Neural progenitor cell (in vitro differentiated cells): ENCODE results near the gene BMX. TPM values are rescaled to one million over a fixed set of nuclear protein-coding genes. Genes with fewer than 3 reads are reported as not detected.

Experiments used
- DNase-seq: peaks from one replicate; pipeline ENCODE4 v3.0.0-alpha.2; 2016; ENCODE audit warnings: low spot score
- H2AFZ ChIP-seq: fragments of 200-600 bp; sonication (generic); replicated peaks from 2 replicates; pipeline ENCODE4 v1.6.1; 2016; ENCODE audit warnings: antibody characterized with exemption
- H3F3A ChIP-seq: fragments of 200-600 bp; sonication (generic); 2 replicates; pipeline ENCODE4 v1.6.1; 2016; ENCODE audit warnings: antibody characterized with exemption, low read depth
- H3K27ac ChIP-seq: fragments of 200-600 bp; sonication (generic); 2 replicates; pipeline ENCODE4 v1.5.1; 2016; ENCODE audit warnings: mild to moderate bottlenecking
- H3K27me3 ChIP-seq: fragments of 200-600 bp; sonication (generic); 2 replicates; pipeline ENCODE4 v1.6.1; 2016; ENCODE audit warnings: mild to moderate bottlenecking, moderate library complexity
- H3K36me3 ChIP-seq: fragments of 200-600 bp; sonication (generic); 2 replicates; pipeline ENCODE4 v1.5.1; 2016
- H3K4me1 ChIP-seq: fragments of 200-600 bp; sonication (generic); 2 replicates; pipeline ENCODE4 v1.6.1; 2016; ENCODE audit warnings: mixed run types
- H3K4me2 ChIP-seq: fragments of 200-600 bp; sonication (generic); 2 replicates; pipeline ENCODE4 v1.6.1; 2016
- H3K4me3 ChIP-seq: fragments of 200-600 bp; sonication (generic); 2 replicates; pipeline ENCODE4 v1.5.1; 2016
- H3K79me2 ChIP-seq: fragments of 200-600 bp; sonication (generic); 2 replicates; pipeline ENCODE4 v1.6.1; 2016; ENCODE audit warnings: low read depth
- H3K9ac ChIP-seq: fragments of 200-600 bp; sonication (generic); 2 replicates; pipeline ENCODE4 v1.6.1; 2016
- H3K9me3 ChIP-seq: fragments of 200-600 bp; sonication (generic); 2 replicates; pipeline ENCODE4 v1.5.1; 2016; ENCODE audit warnings: low read depth
- H4K20me1 ChIP-seq: fragments of 200-600 bp; sonication (generic); 2 replicates; pipeline ENCODE4 v1.6.1; 2016; ENCODE audit warnings: low read depth
- H3K27ac Mint-ChIP-seq: 3 replicates; pipeline ENCODE4 v1.8.0; 2021; ENCODE audit warnings: mixed read lengths
- H3K27me3 Mint-ChIP-seq: 2 replicates; pipeline ENCODE4 v1.8.0; 2022; ENCODE audit warnings: low read depth, mild to moderate bottlenecking, inconsistent platforms, moderate library complexity, mixed read lengths; ENCODE audit not compliant: insufficient read depth
- H3K36me3 Mint-ChIP-seq: 3 replicates; pipeline ENCODE4 v1.8.0; 2021; ENCODE audit warnings: mixed read lengths
- H3K4me1 Mint-ChIP-seq: 3 replicates; pipeline ENCODE4 v1.8.0; 2021; ENCODE audit warnings: mixed read lengths
- H3K4me3 Mint-ChIP-seq: 3 replicates; pipeline ENCODE4 v1.8.0; 2021; ENCODE audit warnings: mild to moderate bottlenecking, moderate library complexity, mixed read lengths
- H3K9me3 Mint-ChIP-seq: 3 replicates; pipeline ENCODE4 v1.8.0; 2020; ENCODE audit warnings: mixed read lengths
- CTCF ChIP-seq: fragments of 200-600 bp; sonication (generic); IDR thresholded peaks from 2 replicates; pipeline ENCODE4 v1.5.1; 2017; ENCODE audit warnings: antibody characterized with exemption, mild to moderate bottlenecking
- EZH2 ChIP-seq: fragments of 200-600 bp; sonication (generic); IDR thresholded peaks from 2 replicates; pipeline ENCODE4 v1.6.1; 2017; ENCODE audit warnings: antibody characterized with exemption, mild to moderate bottlenecking, moderate library complexity
- EZH2phosphoT487 ChIP-seq: fragments of 200-600 bp; sonication (generic); IDR thresholded peaks from 2 replicates; pipeline ENCODE4 v1.6.1; 2017; ENCODE audit warnings: antibody characterized with exemption
- total RNA-seq: library from RNA; depleted of rRNA; stranded (reverse); fragments of >200 nt; gene quantifications from 2 replicates; pipeline ENCODE4 v1.2.3, GENCODE V29; 2015; ENCODE audit warnings: low replicate concordance

BMX gene
- total RNA-seq, 1 donor from 2014 or later: not detected

DNA sequence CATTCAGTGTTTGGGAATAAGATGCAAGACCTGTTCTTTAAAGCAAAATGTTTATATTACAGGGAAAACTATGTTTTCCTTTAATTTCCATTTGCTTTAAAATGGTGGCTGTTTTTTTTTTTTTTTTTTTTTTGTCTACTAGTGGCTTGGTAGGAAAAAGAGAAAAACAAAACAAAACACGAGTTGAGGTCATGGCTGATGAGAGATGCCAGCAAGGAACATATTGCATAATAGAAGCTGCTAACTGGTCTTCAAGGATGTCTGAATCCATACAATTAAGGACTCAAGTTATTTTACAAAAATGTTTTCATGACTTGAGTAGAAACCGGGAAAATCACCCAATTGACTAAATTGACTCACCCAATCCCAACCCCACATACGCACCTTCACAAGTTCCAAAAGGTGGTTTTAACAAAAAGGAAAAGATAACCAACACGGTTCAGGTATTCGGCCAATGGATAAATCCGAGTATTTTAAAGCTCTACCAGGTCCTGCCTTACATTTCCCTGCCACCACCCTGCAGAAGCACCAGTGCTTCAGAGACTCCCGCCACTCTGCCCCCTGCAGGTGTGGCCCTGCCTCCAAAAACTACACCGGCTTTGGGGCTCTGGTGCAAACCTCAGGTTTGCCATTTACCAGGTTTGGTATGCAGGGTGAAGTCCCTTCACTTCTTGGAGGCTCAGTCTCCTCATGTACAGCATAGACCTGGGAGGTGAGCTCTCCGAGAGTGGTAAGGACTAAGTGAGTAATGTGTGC lies 34.5 kb upstream of the BMX start:
- H3K36me3 Mint-ChIP-seq: peaks cover 2% of the 10 kb centered on the region
- no peaks in the 10 kb centered on the region for H3K27me3 Mint-ChIP-seq
- H3F3A ChIP-seq: no peaks in the 10 kb centered on the region
- DNase-seq: peak; percentile 39
- H3K9me3 Mint-ChIP-seq: no peaks in the 10 kb centered on the region
- no peaks in the 10 kb centered on the region for H3K9me3 ChIP-seq
- no peak overlapping the region for H2AFZ ChIP-seq
- H3K36me3 ChIP-seq: no peaks in the 10 kb centered on the region
- TF ChIP-seq CTCF (peak; percentile 52), EZH2 (no peak), EZH2phosphoT487 (no peak)
- peaks cover 4% of the 10 kb centered on the region for H3K4me1 ChIP-seq
- peaks cover 2% of the 10 kb centered on the region for H3K4me1 Mint-ChIP-seq
- no peaks in the 10 kb centered on the region for H3K79me2 ChIP-seq
- H3K9ac ChIP-seq: no peak overlapping the region
- H3K4me3 ChIP-seq: no peak overlapping the region
- no peak overlapping the region for H3K27ac Mint-ChIP-seq
- no peak overlapping the region for H3K27ac ChIP-seq
- no peak overlapping the region for H3K4me3 Mint-ChIP-seq
- H3K4me2 ChIP-seq: no peak overlapping the region
- H4K20me1 ChIP-seq: no peaks in the 10 kb centered on the region
- H3K27me3 ChIP-seq: no peaks in the 10 kb centered on the region

GRCh38 chrX:15468036-15468435 lies 32.6 kb upstream of the BMX start:
- Mint-ChIP-seq H3K9me3 (no peaks in the 10 kb centered on the region), H3K36me3 (peaks cover 2% of the 10 kb centered on the region), H3K27ac (no peak overlapping the region), H3K27me3 (no peaks in the 10 kb centered on the region), H3K4me3 (no peak overlapping the region), H3K4me1 (peaks cover 3% of the 10 kb centered on the region)
- H3K4me3 ChIP-seq: no peak overlapping the region
- no peak overlapping the region for H3K4me2 ChIP-seq
- H3K4me1 ChIP-seq: peaks cover 4% of the 10 kb centered on the region
- H3K36me3 ChIP-seq: no peaks in the 10 kb centered on the region
- no peaks in the 10 kb centered on the region for H3K79me2 ChIP-seq
- no peak overlapping the region for H2AFZ ChIP-seq
- no peaks in the 10 kb centered on the region for H3K27me3 ChIP-seq
- no peaks in the 10 kb centered on the region for H3K9me3 ChIP-seq
- DNase-seq: peak; percentile 50
- H3K27ac ChIP-seq: no peak overlapping the region
- TF ChIP-seq CTCF: peak; percentile 69
- no peak for TF ChIP-seq EZH2
- H3K9ac ChIP-seq: no peak overlapping the region
- no peaks in the 10 kb centered on the region for H4K20me1 ChIP-seq
- no peaks in the 10 kb centered on the region for H3F3A ChIP-seq

DNA sequence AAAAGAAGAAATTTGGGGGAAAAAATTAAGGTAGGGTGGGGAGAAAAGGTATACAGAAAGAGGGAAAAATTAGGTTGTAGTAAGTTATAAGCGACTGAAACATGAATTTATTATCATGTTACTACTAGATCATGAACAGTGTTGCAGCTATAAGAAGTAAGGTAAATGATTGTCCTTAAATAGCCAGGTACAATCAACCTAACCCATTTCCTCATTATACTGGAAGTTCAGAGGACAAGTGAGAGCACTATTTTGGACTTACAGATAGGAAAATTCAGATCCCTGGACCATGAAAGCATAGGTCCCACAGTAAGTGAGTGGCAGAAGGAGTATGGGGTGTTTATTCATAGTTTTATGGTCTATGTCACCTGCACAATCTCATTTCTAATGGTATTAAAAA lies 31.0 kb upstream of the BMX start:
- Mint-ChIP-seq H3K36me3 (no peaks in the 10 kb centered on the region), H3K27ac (no peak overlapping the region), H3K4me3 (no peak overlapping the region), H3K9me3 (no peaks in the 10 kb centered on the region), H3K4me1 (peaks cover 5% of the 10 kb centered on the region), H3K27me3 (no peaks in the 10 kb centered on the region)
- Histone ChIP-seq H3K4me2 (no peak overlapping the region), H3K27me3 (no peaks in the 10 kb centered on the region), H3K36me3 (no peaks in the 10 kb centered on the region), H4K20me1 (no peaks in the 10 kb centered on the region), H3K27ac (no peak overlapping the region), H3K9me3 (no peaks in the 10 kb centered on the region), H3F3A (no peaks in the 10 kb centered on the region), H3K9ac (no peak overlapping the region), H2AFZ (no peak overlapping the region), H3K4me1 (peaks cover 4% of the 10 kb centered on the region), H3K79me2 (no peaks in the 10 kb centered on the region), H3K4me3 (no peak overlapping the region)
- no peak for DNase-seq
- TF ChIP-seq EZH2 (no peak), EZH2phosphoT487 (no peak), CTCF (no peak)
